ENCODE measurements around the gene ITLN2. TPM values are rescaled to one million over a fixed set of nuclear protein-coding genes. Genes with fewer than 3 reads are reported as not detected.

ITLN2 gene
- total and polyA plus RNA-seq, 10 of the 15 experiments (the other 5 are each of a cell fraction or from before 2014, with no cell fraction given): not detected

- no TSS peak for BruUV-seq (replicated peaks)
- WGBS (ENCODE audit: insufficient coverage, insufficient replicate concordance, low lambda C conversion rate, missing lambda C conversion rate): 49% methylated on average over 6 of the region's 6 CpGs
- Histone ChIP-seq H3K27me3 (replicated peaks in 1 of 2; ENCODE audit: control insufficient read depth in 2 of 2, insufficient read depth in 2 of 2, low read length in 1 of 2) (no peaks in the 10 kb centered on the region), H3K9ac (ENCODE audit: control insufficient read depth, insufficient read depth, low read length) (no peak overlapping the region), H3K4me3 (no peak overlapping the region), H2AFZ (ENCODE audit: control insufficient read depth, low read depth, low read length) (no peak overlapping the region), H3K36me3 (ENCODE audit: control insufficient read depth in 2 of 2, insufficient read depth in 2 of 2, low read length in 1 of 2) (no peaks in the 10 kb centered on the region), H3K79me2 (ENCODE audit: control insufficient read depth, insufficient read depth, low read length) (no peaks in the 10 kb centered on the region), H3K27ac (ENCODE audit: control insufficient read depth, insufficient read depth) (no peak overlapping the region), H3K4me1 (ENCODE audit: control insufficient read depth, insufficient read depth, low read length) (no peaks in the 10 kb centered on the region), H4K20me1 (ENCODE audit: control insufficient read depth, insufficient read depth) (no peaks in the 10 kb centered on the region), H3K4me2 (ENCODE audit: control insufficient read depth, insufficient read depth) (no peak overlapping the region), H3K9me3 (replicated peaks; ENCODE audit: control insufficient read depth, insufficient read depth, low read length) (no peaks in the 10 kb centered on the region)
- no peak for DNase-seq (ENCODE audit: low read depth, low spot score)
- peak; percentile 68 for TF ChIP-seq NFYB (IDR thresholded peaks at IDR 0.05; ENCODE audit: insufficient read depth, low read depth, low read length)
- no peak for TF ChIP-seq ZSCAN29 (IDR thresholded peaks at IDR 0.05)
- FAIRE-seq: no peak
- no peak for ATAC-seq
- intact Hi-C loops (cut with micrococcal nuclease; ENCODE audit: unreplicated experiment): no loop called here
- POLR2A ChIA-PET: no interaction called here
- RAD21 ChIA-PET (ENCODE audit: unreplicated experiment): interaction anchor here (0.9 kb wide), 1 partner anchor 35 kb away, joined by 3 read pairs; no protein-coding TSS in a partner anchor
- CTCF ChIA-PET: interaction anchor here (1.1 kb wide), 1 partner anchor 14 kb away, joined by 3 read pairs; no protein-coding TSS in a partner anchor
- SMC1A ChIA-PET (ENCODE audit: uncharacterized antibody, unreplicated experiment): no interaction called here
- in situ Hi-C loops (cut with MboI): no loop called here
Measured at GRCh38 chr1:160910170-160910750, 44.3 kb downstream of the ITLN2 start.

GRCh38 chr1:160907976-160908375 is 46.6 kb downstream of the ITLN2 start:
- no peaks in the 10 kb centered on the region for H3K4me1 ChIP-seq (ENCODE audit: control insufficient read depth, insufficient read depth, low read length)
- TF ChIP-seq RFX5 (IDR thresholded peaks at IDR 0.05; ENCODE audit: low read depth, low read length): no peak
- TF ChIP-seq USF2 (IDR thresholded peaks at IDR 0.05; ENCODE audit: borderline replicate concordance, low read depth, low read length): no peak
- TF ChIP-seq SUPT20H (IDR thresholded peaks at IDR 0.05; ENCODE audit: borderline replicate concordance, control insufficient read depth, low read depth, low read length): no peak
- TF ChIP-seq IRF5 (IDR thresholded peaks at IDR 0.05; ENCODE audit: borderline replicate concordance): no peak
- DNase-seq (ENCODE audit: low read depth, low spot score) (no peak), ATAC-seq (no peak), FAIRE-seq (no peak)
- ChIA-PET SMC1A (ENCODE audit: uncharacterized antibody, unreplicated experiment) (interaction anchor here (0.7 to 1.4 kb wide), 4 partner anchors 34 to 131 kb away, joined by 3 to 5 read pairs (median 3); no protein-coding TSS in a partner anchor), CTCF (interaction anchor here (0.7 to 0.8 kb wide), 2 partner anchors 58 to 133 kb away, joined by 3 read pairs; no protein-coding TSS in a partner anchor), POLR2A (interaction anchor here (0.5 kb wide), 1 partner anchor 150 kb away, joined by 4 read pairs; no protein-coding TSS in a partner anchor), RAD21 (ENCODE audit: unreplicated experiment) (interaction anchor here (1.3 kb wide), 1 partner anchor 71 kb away, joined by 3 read pairs; no protein-coding TSS in a partner anchor)
- no peak overlapping the region for H3K4me2 ChIP-seq (ENCODE audit: control insufficient read depth, insufficient read depth)
- no peaks in the 10 kb centered on the region for H4K20me1 ChIP-seq (ENCODE audit: control insufficient read depth, insufficient read depth)
- H3K36me3 ChIP-seq (ENCODE audit: control insufficient read depth in 2 of 2, insufficient read depth in 2 of 2, low read length in 1 of 2): no peaks in the 10 kb centered on the region
- no peak overlapping the region for H3K9ac ChIP-seq (ENCODE audit: control insufficient read depth, insufficient read depth, low read length)
- BruUV-seq (replicated peaks): no TSS peak
- no peaks in the 10 kb centered on the region for H3K9me3 ChIP-seq (replicated peaks; ENCODE audit: control insufficient read depth, insufficient read depth, low read length)
- intact Hi-C loops (cut with micrococcal nuclease; ENCODE audit: unreplicated experiment): no loop called here
- H2AFZ ChIP-seq (ENCODE audit: control insufficient read depth, low read depth, low read length): no peak overlapping the region
- no peaks in the 10 kb centered on the region for H3K79me2 ChIP-seq (ENCODE audit: control insufficient read depth, insufficient read depth, low read length)
- 45% methylated on average over 7 of the region's 7 CpGs for WGBS (ENCODE audit: insufficient coverage, insufficient replicate concordance, low lambda C conversion rate, missing lambda C conversion rate)
- H3K27ac ChIP-seq (ENCODE audit: control insufficient read depth, insufficient read depth): no peak overlapping the region
- no peaks in the 10 kb centered on the region for H3K27me3 ChIP-seq (replicated peaks in 1 of 2; ENCODE audit: control insufficient read depth in 2 of 2, insufficient read depth in 2 of 2, low read length in 1 of 2)
- in situ Hi-C loops (cut with MboI): no loop called here
- no peak overlapping the region for H3K4me3 ChIP-seq
